VCaP (cell line): ENCODE measurements around the gene CAMLG.
"Not testable (repeated sequence)": the region's sequence is repeated elsewhere in the genome, so short reads cannot be mapped to it uniquely, and the experiment has no call there.

Source experiments
- H3K27ac ChIP-seq: fragments of 450-650 bp; 2 replicates; pipeline ENCODE4 v1.5.1; 2017
- CTCF ChIP-seq: fragments of 450-650 bp; conservative IDR thresholded peaks from 2 replicates; pipeline ENCODE4 v1.5.1; 2017; ENCODE audit warnings: mild to moderate bottlenecking, moderate library complexity

The CAMLG gene

GRCh38 chr5:134758504-134759341 is 20.4 kb downstream of the CAMLG start, which contains the start of gene DDX46:
Gene DDX46 (plus strand): TSS chr5:134758779. CDS start chr5:134758939, 160 bp downstream.
- H3K27ac ChIP-seq, result peak within 1 kb of the TSS; percentile 82
- peak; percentile 89 for TF ChIP-seq CTCF

- not testable (repeated sequence) for H3K27ac ChIP-seq
These were observed 29.4 kb downstream of the CAMLG start for GRCh38 chr5:134767528-134768291.

DNA sequence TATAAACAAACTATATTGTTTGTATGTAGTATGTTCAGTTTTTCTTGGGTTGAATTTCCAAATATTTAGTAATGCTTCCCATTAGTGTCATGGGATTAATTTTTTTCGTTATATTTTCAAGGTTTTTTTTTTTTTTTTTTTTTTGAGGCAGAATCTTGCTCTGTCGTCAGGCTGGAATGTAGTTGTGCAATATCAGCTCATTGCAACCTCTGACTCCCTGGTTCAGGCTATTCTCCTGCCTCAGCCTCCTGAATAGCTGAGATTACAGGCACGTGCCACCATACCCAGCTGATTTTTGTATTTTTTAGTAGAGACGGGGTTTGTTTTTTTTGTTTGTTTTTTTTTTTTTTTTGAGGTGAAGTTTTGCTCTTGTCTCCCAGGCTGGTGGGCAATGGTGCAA is 30.9 kb downstream of the CAMLG start:
- no peak overlapping the region for H3K27ac ChIP-seq
- no peak for TF ChIP-seq CTCF

DNA sequence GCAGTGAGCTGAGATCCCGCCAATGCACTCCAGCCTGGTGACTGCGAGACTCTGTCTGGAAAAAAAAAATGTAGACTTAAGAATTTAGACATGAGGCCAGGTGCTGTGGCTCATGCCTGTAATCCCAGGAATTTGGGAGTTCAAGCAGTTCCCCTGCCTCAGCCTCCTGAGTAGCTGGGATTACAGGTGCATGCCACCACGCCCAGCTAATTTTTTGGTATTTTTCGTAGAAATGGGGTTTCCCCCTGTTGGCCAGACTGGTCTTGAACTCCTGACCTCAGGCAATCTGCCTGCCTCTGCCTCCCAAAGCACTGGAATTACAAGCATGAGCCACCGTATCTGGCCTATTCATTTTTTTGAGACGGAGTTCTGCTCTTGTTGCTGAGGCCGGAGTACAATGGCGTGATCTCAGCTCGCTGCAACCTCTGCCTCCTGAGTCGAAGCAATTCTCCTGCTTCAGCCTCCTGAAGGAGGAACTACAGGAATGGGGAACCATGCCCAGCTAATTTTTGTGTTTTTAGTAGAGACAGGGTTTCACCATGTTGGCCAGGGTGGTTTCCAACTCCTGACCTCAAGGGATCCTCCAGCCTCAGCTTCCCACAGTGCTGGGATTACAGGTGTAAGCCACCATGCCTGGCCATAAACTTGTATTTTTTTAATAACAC is 34.2 kb downstream of the CAMLG start:
- H3K27ac ChIP-seq, result no peak overlapping the region
- no peak for TF ChIP-seq CTCF

DNA sequence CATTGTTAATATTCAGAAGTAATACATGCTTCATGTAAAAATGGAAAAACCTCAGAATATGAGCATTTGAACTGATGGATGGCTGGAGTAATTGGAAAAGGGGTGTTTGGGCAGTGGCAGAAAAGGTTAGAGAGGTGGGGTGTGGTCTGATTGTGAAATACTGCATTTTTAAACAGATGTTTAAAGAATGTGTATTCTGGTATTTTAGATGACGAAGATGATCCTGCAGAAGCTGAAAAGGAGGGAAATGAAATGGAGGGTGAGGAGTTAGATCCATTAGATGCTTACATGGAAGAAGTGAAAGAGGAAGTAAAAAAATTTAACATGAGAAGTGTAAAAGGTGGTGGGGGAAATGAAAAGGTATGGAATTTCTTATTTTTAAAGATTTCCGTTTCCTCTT is 39.0 kb downstream of the CAMLG start:
- TF ChIP-seq CTCF, result no peak

DNA sequence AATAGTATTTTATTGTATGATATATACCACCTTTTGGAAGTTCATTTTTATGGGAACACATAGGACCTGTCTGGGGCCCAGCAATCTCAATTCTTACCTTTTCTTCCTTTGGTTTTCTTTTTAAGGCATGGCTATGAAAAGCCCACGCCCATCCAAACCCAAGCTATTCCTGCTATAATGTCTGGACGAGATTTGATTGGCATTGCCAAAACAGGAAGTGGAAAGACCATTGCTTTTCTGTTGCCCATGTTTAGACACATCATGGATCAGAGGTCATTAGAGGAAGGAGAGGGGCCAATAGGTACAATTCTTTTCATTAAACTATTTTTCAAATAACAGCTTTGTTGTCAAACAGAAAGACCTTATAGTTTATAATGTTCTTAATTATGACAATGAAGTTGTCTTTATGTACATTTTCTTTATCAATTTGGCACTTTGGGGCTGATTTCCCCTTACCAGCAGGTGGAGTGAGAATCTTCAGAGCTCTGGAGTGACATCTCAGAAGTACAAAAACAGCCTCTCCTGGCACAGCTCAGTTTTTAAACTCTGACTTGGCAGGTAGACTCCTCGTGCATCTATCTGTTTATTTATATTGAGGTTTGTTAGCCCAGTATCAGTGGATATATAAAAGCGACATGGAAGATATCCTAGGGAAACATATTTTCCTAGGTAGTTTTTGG is 46.0 kb downstream of the CAMLG start:
- TF ChIP-seq CTCF, result peak; percentile 65

More for the DNA sequence above, 39.0 kb downstream of the CAMLG start:
- no peak overlapping the region for H3K27ac ChIP-seq

GRCh38 chr5:134784946-134785620 is 46.7 kb downstream of the CAMLG start:
- H3K27ac ChIP-seq, result peak overlapping the region; percentile 16; the same call in 1 of the 2 replicates
- TF ChIP-seq CTCF, result no peak

More for the DNA sequence above, 46.0 kb downstream of the CAMLG start:
- peak overlapping the region; percentile 16; the same call in 1 of the 2 replicates for H3K27ac ChIP-seq
